Endodermal cell (in vitro differentiated cells): ENCODE measurements around the gene SCNN1G. TPM values are rescaled to one million over a fixed set of nuclear protein-coding genes. Genes with fewer than 3 reads are reported as not detected.

Experiments
- DNase-seq: peaks from one replicate; pipeline ENCODE4 v3.0.0-alpha.2; 2017
- H3K27ac ChIP-seq: 2 replicates; pipeline ENCODE4 v1.5.1; 2013; ENCODE audit warnings: mild to moderate bottlenecking, low read depth, low read length, moderate library complexity
- H3K27me3 ChIP-seq: 2 replicates; pipeline ENCODE4 v1.6.1; 2013; ENCODE audit warnings: mild to moderate bottlenecking, low read length, moderate library complexity; ENCODE audit not compliant: insufficient read depth, control insufficient read depth, poor library complexity, severe bottlenecking
- H3K36me3 ChIP-seq: 2 replicates; pipeline ENCODE4 v1.7.0; 2013; ENCODE audit warnings: mild to moderate bottlenecking, low read length, moderate library complexity; ENCODE audit not compliant: control insufficient read depth, insufficient read depth
- H3K4me1 ChIP-seq: one replicate; pipeline ENCODE4 v1.7.0; 2013; ENCODE audit warnings: low read length; ENCODE audit not compliant: control insufficient read depth, insufficient read depth
- H3K4me3 ChIP-seq: 2 replicates; pipeline ENCODE4 v1.5.1; 2013; ENCODE audit warnings: mild to moderate bottlenecking, low read length, moderate library complexity
- H3K9ac ChIP-seq: 2 replicates; pipeline ENCODE4 v1.6.1; 2013; ENCODE audit warnings: mild to moderate bottlenecking, low read length, moderate library complexity; ENCODE audit not compliant: poor library complexity, severe bottlenecking; ENCODE audit errors: extremely low read depth
- H3K9me3 ChIP-seq: 2 replicates; pipeline ENCODE4 v1.6.1; 2013; ENCODE audit warnings: mild to moderate bottlenecking, low read length, moderate library complexity; ENCODE audit not compliant: control insufficient read depth
- H3K27ac Mint-ChIP-seq: 2 replicates; pipeline ENCODE4 v1.8.0; 2020; ENCODE audit warnings: mixed read lengths
- H3K27me3 Mint-ChIP-seq: 2 replicates; pipeline ENCODE4 v1.8.0; 2021; ENCODE audit warnings: mild to moderate bottlenecking, mixed read lengths; ENCODE audit not compliant: insufficient read depth
- H3K36me3 Mint-ChIP-seq: 2 replicates; pipeline ENCODE4 v1.8.0; 2020; ENCODE audit warnings: low read depth, mixed read lengths
- H3K4me1 Mint-ChIP-seq: 2 replicates; pipeline ENCODE4 v1.8.0; 2020; ENCODE audit warnings: mixed read lengths
- H3K4me3 Mint-ChIP-seq: 2 replicates; pipeline ENCODE4 v1.8.0; 2020; ENCODE audit warnings: mild to moderate bottlenecking, moderate library complexity, mixed read lengths
- H3K9me3 Mint-ChIP-seq: 2 replicates; pipeline ENCODE4 v1.8.0; 2020; ENCODE audit warnings: mild to moderate bottlenecking, mixed read lengths
- WGBS, 2 experiments: methylation state at CpG; one replicate each; pipeline versions ENCODE4 v1.1.5 to v1.1.7; 2013; ENCODE audit warnings: missing lambda C conversion rate in 2 of 2, mixed read lengths in 1 of 2; ENCODE audit not compliant: insufficient coverage in 1 of 2, insufficient read length in 1 of 2; 5-methylcytosine and 5-hydroxymethylcytosine counted together
- total RNA-seq, 2 donors: library from RNA; stranded (reverse); fragmentation: NEBNext Ultra II Directional in 1 of 2; extraction: Animal tissue kit (Norgen Biotek cat#: 25700) in 1 of 2; gene quantifications; 2 replicates in 1 of 2; 3 replicates in 1 of 2; pipeline ENCODE4 v1.2.1, GENCODE V29; 2021
- TF ChIP-seq, protein P1 (sequence below): fragments of 200-600 bp; sonication (generic); conservative IDR thresholded peaks from 2 replicates; pipeline ENCODE4 v1.5.0; 2021; ENCODE audit warnings: antibody characterized with exemption, mild to moderate bottlenecking

Gene SCNN1G
- total RNA-seq, 2 donors from 2014 or later, result 0.09 TPM; not detected in 1

DNA sequence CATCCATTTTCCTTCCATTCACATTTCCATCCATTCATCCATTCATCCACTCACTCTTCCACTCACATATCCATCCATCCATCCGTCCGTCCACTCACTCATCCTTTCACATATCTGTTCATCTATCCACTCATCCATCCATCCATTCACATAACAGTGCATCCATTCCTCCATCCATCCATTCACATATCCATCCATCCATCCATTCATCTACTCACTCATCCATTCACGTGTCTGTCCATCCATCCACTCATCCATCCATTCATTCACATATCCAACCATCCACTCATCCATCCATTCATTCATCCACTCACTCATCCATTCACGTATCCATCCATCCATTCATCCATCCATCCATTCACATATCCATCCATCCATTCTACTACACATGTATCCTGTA, 42.6 kb downstream of the SCNN1G start:
- peaks cover under 1% of the 10 kb centered on the region for H3K27me3 Mint-ChIP-seq
- Histone ChIP-seq H3K36me3 (no peaks in the 10 kb centered on the region), H3K4me1 (no peaks in the 10 kb centered on the region), H3K27ac (no peak overlapping the region), H3K27me3 (no peaks in the 10 kb centered on the region), H3K9ac (no peak overlapping the region), H3K4me3 (no peak overlapping the region), H3K9me3 (no peaks in the 10 kb centered on the region)
- no peak for DNase-seq
- H3K27ac Mint-ChIP-seq, result no peak overlapping the region
- TF ChIP-seq, protein P1, sequence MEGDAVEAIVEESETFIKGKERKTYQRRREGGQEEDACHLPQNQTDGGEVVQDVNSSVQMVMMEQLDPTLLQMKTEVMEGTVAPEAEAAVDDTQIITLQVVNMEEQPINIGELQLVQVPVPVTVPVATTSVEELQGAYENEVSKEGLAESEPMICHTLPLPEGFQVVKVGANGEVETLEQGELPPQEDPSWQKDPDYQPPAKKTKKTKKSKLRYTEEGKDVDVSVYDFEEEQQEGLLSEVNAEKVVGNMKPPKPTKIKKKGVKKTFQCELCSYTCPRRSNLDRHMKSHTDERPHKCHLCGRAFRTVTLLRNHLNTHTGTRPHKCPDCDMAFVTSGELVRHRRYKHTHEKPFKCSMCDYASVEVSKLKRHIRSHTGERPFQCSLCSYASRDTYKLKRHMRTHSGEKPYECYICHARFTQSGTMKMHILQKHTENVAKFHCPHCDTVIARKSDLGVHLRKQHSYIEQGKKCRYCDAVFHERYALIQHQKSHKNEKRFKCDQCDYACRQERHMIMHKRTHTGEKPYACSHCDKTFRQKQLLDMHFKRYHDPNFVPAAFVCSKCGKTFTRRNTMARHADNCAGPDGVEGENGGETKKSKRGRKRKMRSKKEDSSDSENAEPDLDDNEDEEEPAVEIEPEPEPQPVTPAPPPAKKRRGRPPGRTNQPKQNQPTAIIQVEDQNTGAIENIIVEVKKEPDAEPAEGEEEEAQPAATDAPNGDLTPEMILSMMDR, result no peak
- no peaks in the 10 kb centered on the region for H3K9me3 Mint-ChIP-seq
- H3K4me3 Mint-ChIP-seq, result no peak overlapping the region
- peaks cover 11% of the 10 kb centered on the region for H3K4me1 Mint-ChIP-seq
- H3K36me3 Mint-ChIP-seq, result no peaks in the 10 kb centered on the region
- 90 to 92% methylated on average over 4 of the region's 4 CpGs for WGBS, 2 experiments

DNA sequence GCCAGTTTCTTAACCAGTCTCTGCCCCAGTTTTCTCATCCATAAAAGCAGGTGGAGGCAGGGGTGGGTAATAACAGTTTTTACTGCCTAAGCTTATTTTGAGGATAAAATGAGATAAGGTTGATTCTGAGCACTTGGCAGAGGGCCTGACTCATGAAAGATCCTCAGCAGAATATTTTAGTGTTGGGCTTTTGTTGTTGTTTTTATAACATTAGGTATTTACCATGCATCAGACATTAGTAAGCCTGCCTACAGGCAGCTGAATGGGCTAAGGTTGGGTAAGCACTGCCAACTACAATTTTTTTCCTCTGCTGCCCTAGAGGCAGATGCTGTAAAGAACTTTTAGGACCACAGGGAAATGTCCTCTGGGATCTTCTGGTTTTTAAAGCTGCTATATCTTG, 43.1 kb downstream of the SCNN1G start:
- no peaks in the 10 kb centered on the region for H3K27me3 Mint-ChIP-seq
- no peak for DNase-seq

DNA sequence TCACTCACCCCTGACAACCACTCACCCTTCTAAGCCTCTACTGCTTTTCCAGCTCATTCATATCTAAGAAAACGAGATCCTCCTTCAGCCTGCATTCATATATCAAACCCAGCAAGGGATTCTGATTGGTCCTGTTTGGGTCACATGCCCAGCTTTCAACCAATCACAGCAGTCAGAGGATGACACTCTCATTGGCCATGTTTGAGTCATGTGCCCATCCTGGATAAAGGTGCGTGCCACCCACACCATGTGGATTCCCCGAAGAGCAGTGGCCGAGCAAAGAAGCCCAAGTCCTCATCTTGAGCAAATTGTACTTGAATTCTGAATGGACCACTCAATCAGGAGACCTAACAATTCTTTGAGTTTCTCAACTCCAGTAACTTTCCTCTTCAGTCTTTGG, 45.0 kb downstream of the SCNN1G start:
- Histone ChIP-seq H3K27ac (no peak overlapping the region), H3K4me1 (no peaks in the 10 kb centered on the region), H3K9me3 (no peaks in the 10 kb centered on the region), H3K4me3 (no peak overlapping the region), H3K36me3 (no peaks in the 10 kb centered on the region), H3K27me3 (no peaks in the 10 kb centered on the region), H3K9ac (no peak overlapping the region)
- TF ChIP-seq, protein P1, result no peak
- no peak overlapping the region for H3K27ac Mint-ChIP-seq
- no peaks in the 10 kb centered on the region for H3K9me3 Mint-ChIP-seq
- no peaks in the 10 kb centered on the region for H3K27me3 Mint-ChIP-seq
- H3K36me3 Mint-ChIP-seq, result no peaks in the 10 kb centered on the region
- 77 to 80% methylated on average over 4 of the region's 4 CpGs for WGBS, 2 experiments
- H3K4me3 Mint-ChIP-seq, result no peak overlapping the region
- H3K4me1 Mint-ChIP-seq, result peaks cover 11% of the 10 kb centered on the region
- DNase-seq, result no peak

More for the DNA sequence above, 43.1 kb downstream of the SCNN1G start:
- no peaks in the 10 kb centered on the region for H3K9me3 Mint-ChIP-seq
- H3K4me3 Mint-ChIP-seq, result no peak overlapping the region
- H3K27me3 ChIP-seq, result no peaks in the 10 kb centered on the region
- no peak overlapping the region for H3K4me3 ChIP-seq
- H3K27ac ChIP-seq, result no peak overlapping the region
- peaks cover 11% of the 10 kb centered on the region for H3K4me1 Mint-ChIP-seq
- no peak overlapping the region for H3K9ac ChIP-seq
- H3K27ac Mint-ChIP-seq, result no peak overlapping the region
- H3K36me3 ChIP-seq, result no peaks in the 10 kb centered on the region
- no peaks in the 10 kb centered on the region for H3K36me3 Mint-ChIP-seq
- no peaks in the 10 kb centered on the region for H3K4me1 ChIP-seq
- H3K9me3 ChIP-seq, result no peaks in the 10 kb centered on the region
- TF ChIP-seq, protein P1, result no peak
